H1 (cell line): Measurements from ENCODE around the gene JOSD1. TPM values are rescaled to one million over a fixed set of nuclear protein-coding genes. Genes with fewer than 3 reads are reported as not detected.

Source experiments
- SAP30 ChIP-seq: fragments of 300-600 bp; sonication (generic); IDR thresholded peaks from 2 replicates; pipeline ENCODE4 v1.7.1; 2012; ENCODE audit warnings: low read length, moderate library complexity, mild to moderate bottlenecking, inconsistent platforms; ENCODE audit not compliant: insufficient read depth, insufficient replicate concordance
- YY1 ChIP-seq: IDR thresholded peaks from 2 replicates; pipeline ENCODE4 v1.6.1; 2011; ENCODE audit warnings: low read depth, mild to moderate bottlenecking, low read length
- polyA plus RNA-seq, 7 experiments: library from polyadenylated mRNA; depleted of rRNA in 3 of 7; stranded (reverse) in 5 of 7; unstranded in 2 of 7; fragments of >200 nt in 5 of 7; fragments of 200-250 nt in 2 of 7; gene quantifications; 1 replicate in 5 of 7; 2 replicates in 1 of 7; 4 replicates in 1 of 7; pipeline versions ENCODE4 v1.2.1 to v1.2.3, GENCODE V29; 2011 to 2013; ENCODE audit warnings: missing spikeins in 2 of 7, mixed read lengths in 2 of 7
- total RNA-seq: library from RNA; stranded (reverse); fragmentation: NEBNext Ultra II Directional; extraction: Animal tissue kit (Norgen Biotek cat#: 25700); gene quantifications from 2 replicates; pipeline ENCODE4 v1.2.1, GENCODE V29; 2021
- TF ChIP-seq, protein P1 (sequence below): IDR thresholded peaks from 2 replicates; pipeline ENCODE4 v1.6.1; 2011; ENCODE audit warnings: low read depth, mild to moderate bottlenecking, low read length; ENCODE audit not compliant: insufficient read depth
- TF ChIP-seq, protein P2 (sequence below): IDR thresholded peaks from 2 replicates; pipeline ENCODE4 v1.6.1; 2012; ENCODE audit warnings: inconsistent platforms

Gene JOSD1
- total and polyA plus RNA-seq, 2 of the 8 experiments (the other 6 are each of a cell fraction or from before 2014, with no cell fraction given) = 18.4 to 20.2 TPM

DNA sequence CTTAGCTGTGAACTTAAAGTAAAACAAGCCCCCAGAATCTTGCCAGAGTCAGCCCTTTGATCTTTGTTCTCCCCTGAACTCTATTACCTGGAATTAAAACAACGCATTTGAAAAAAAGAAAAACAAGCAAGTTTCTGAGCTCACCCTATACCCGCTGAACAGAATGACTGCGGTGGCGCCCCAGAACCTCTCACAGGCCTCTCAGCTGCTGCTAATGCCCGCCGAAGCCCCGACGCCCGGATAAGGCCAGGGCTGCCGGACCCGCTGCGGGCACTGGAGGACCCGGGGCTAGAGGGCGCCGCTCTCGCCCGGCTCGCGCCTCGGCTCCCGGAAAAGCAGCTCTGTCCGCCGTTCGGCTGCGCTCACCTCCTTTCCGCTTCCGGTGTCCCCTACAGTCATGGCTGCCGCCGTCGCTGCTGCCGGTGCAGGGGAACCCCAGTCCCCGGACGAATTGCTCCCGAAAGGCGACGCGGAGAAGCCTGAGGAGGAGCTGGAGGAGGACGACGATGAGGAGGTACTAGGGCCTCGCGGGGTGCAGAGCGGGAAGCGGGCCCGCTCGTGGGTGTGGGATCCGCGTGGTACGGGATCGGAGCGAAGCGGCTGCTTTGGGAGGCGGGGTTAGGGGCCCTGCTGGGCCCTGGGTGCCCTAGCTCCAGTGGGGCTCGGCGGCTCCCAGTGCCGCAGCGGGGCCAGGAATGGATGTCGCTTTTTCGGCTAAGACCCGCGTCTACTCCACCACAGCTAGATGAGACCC lies 19.0 kb downstream of the JOSD1 start, which contains the start of gene TOMM22 (continued):
- TF ChIP-seq, protein P1, sequence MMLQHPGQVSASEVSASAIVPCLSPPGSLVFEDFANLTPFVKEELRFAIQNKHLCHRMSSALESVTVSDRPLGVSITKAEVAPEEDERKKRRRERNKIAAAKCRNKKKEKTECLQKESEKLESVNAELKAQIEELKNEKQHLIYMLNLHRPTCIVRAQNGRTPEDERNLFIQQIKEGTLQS = no peak
- TF ChIP-seq SAP30 (no peak), YY1 (peak; percentile 98)
- TF ChIP-seq, protein P2, sequence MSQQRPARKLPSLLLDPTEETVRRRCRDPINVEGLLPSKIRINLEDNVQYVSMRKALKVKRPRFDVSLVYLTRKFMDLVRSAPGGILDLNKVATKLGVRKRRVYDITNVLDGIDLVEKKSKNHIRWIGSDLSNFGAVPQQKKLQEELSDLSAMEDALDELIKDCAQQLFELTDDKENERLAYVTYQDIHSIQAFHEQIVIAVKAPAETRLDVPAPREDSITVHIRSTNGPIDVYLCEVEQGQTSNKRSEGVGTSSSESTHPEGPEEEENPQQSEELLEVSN = peak; percentile 48; the same call in 1 of the 2 replicates
- TF ChIP-seq, all 59 proteins: peak for 24
